GM12873 (cell line): ENCODE results near the gene OTX1.

Experiments used
- CTCF ChIP-seq: IDR thresholded peaks from 2 replicates; pipeline ENCODE4 v1.5.1; 2012; ENCODE audit warnings: low read depth, mild to moderate bottlenecking, moderate library complexity, low read length, control low read depth; ENCODE audit not compliant: insufficient read depth; ENCODE audit errors: missing control alignments

The OTX1 gene

GRCh38 chr2:63057249-63058143 lies 6.9 kb downstream of the OTX1 start:
- no peak for TF ChIP-seq CTCF

GRCh38 chr2:63058144-63058920 lies 7.7 kb downstream of the OTX1 start:
- TF ChIP-seq CTCF, result no peak

- TF ChIP-seq CTCF, result no peak
Observed at GRCh38 chr2:63058921-63059792, 8.5 kb downstream of the OTX1 start.

- TF ChIP-seq CTCF, result no peak
Observed at GRCh38 chr2:63059793-63060471, 9.3 kb downstream of the OTX1 start.

GRCh38 chr2:63060472-63060991 lies 9.9 kb downstream of the OTX1 start:
- no peak for TF ChIP-seq CTCF

GRCh38 chr2:63064197-63064596 lies 13.6 kb downstream of the OTX1 start:
- no peak for TF ChIP-seq CTCF
